ENCODE results near the gene PTPRE. TPM values are rescaled to one million over a fixed set of nuclear protein-coding genes. Genes with fewer than 3 reads are reported as not detected.

Gene PTPRE
- 16.3 TPM for total RNA-seq

- peak; percentile 84 to 87 for DNase-seq (ENCODE audit: low spot score in 2 of 2)
- FAIRE-seq: no peak
Measured at GRCh38 chr10:127906548-127907377, at the start of gene PTPRE. PTPRE (plus strand) TSS chr10:127907103; CDS start chr10:128040882, 133,779 bp downstream.

- DNase-seq (ENCODE audit: low spot score in 2 of 2) (no peak), FAIRE-seq (no peak)
Measured at GRCh38 chr10:127860592-127860991, 46.3 kb upstream of the PTPRE start.

- DNase-seq (ENCODE audit: low spot score in 2 of 2) (no peak), FAIRE-seq (no peak)
Measured at GRCh38 chr10:127863231-127863825, 43.6 kb upstream of the PTPRE start.

- DNase-seq (ENCODE audit: low spot score in 2 of 2) (no peak), FAIRE-seq (no peak)
Measured at GRCh38 chr10:127866276-127867013, 40.5 kb upstream of the PTPRE start.

- DNase-seq (ENCODE audit: low spot score in 2 of 2) (no peak), FAIRE-seq (no peak)
Measured at GRCh38 chr10:127867805-127868204, 39.1 kb upstream of the PTPRE start.

- FAIRE-seq (no peak), DNase-seq (ENCODE audit: low spot score in 2 of 2) (no peak)
Measured at GRCh38 chr10:127869329-127869728, 37.6 kb upstream of the PTPRE start.

- FAIRE-seq: no peak
Measured at GRCh38 chr10:127871631-127872010, 35.3 kb upstream of the PTPRE start.

GRCh38 chr10:127872011-127872761, 34.7 kb upstream of the PTPRE start:
- DNase-seq (ENCODE audit: low spot score in 2 of 2) (no peak), FAIRE-seq (no peak)

More at GRCh38 chr10:127871631-127872010, 35.3 kb upstream of the PTPRE start:
- no peak for DNase-seq (ENCODE audit: low spot score in 2 of 2)

- no peak for DNase-seq (ENCODE audit: low spot score in 2 of 2)
- FAIRE-seq: no peak
Measured at GRCh38 chr10:127872871-127873600, 33.9 kb upstream of the PTPRE start.

GRCh38 chr10:127873901-127874470, 32.9 kb upstream of the PTPRE start:
- FAIRE-seq (no peak), DNase-seq (ENCODE audit: low spot score in 2 of 2) (no peak)

GRCh38 chr10:127874671-127875448, 32.0 kb upstream of the PTPRE start:
- no peak for DNase-seq (ENCODE audit: low spot score in 2 of 2)
- FAIRE-seq: no peak

GRCh38 chr10:127875449-127875765, 31.5 kb upstream of the PTPRE start:
- no peak for FAIRE-seq
- no peak for DNase-seq (ENCODE audit: low spot score in 2 of 2)

- no peak for DNase-seq (ENCODE audit: low spot score in 2 of 2)
- FAIRE-seq: no peak
Measured at GRCh38 chr10:127875916-127876315, 31.0 kb upstream of the PTPRE start.

- no peak for DNase-seq (ENCODE audit: low spot score in 2 of 2)
- FAIRE-seq: no peak
Measured at GRCh38 chr10:127877116-127877515, 29.8 kb upstream of the PTPRE start.

GRCh38 chr10:127877699-127878098, 29.2 kb upstream of the PTPRE start:
- no peak for DNase-seq (ENCODE audit: low spot score in 2 of 2)
- FAIRE-seq: no peak

- FAIRE-seq (no peak), DNase-seq (ENCODE audit: low spot score in 2 of 2) (no peak)
Measured at GRCh38 chr10:127878475-127879055, 28.3 kb upstream of the PTPRE start.

GRCh38 chr10:127880557-127880956, 26.3 kb upstream of the PTPRE start:
- FAIRE-seq (no peak), DNase-seq (ENCODE audit: low spot score in 2 of 2) (no peak)

GRCh38 chr10:127881262-127881661, 25.6 kb upstream of the PTPRE start:
- DNase-seq (ENCODE audit: low spot score in 2 of 2) (no peak), FAIRE-seq (no peak)

- no peak for DNase-seq (ENCODE audit: low spot score in 2 of 2)
- no peak for FAIRE-seq
Measured at GRCh38 chr10:127882391-127882790, 24.5 kb upstream of the PTPRE start.

All from frontal cortex (tissue), 4 donors.